Globus pallidus (tissue), 1 donor: ENCODE results near the gene PLAA.

Source experiments
- DNase-seq: peaks from one replicate; pipeline ENCODE4 v3.0.0-alpha.2; 2015; ENCODE audit warnings: low spot score

PLAA gene

GRCh38 chr9:26946753-26947727, at the start of gene PLAA:
Gene PLAA (minus strand): TSS chr9:26947242. CDS start chr9:26947045, 197 bp downstream.
- DNase-seq, result peak; percentile 88

- DNase-seq, result no peak
Observed at GRCh38 chr9:26995810-26996209, 48.8 kb upstream of the PLAA start.

- no peak for DNase-seq
Observed at GRCh38 chr9:26983340-26983739, 36.3 kb upstream of the PLAA start.

GRCh38 chr9:26975728-26976707, 29.0 kb upstream of the PLAA start:
- DNase-seq, result no peak

GRCh38 chr9:26974927-26975326, 27.9 kb upstream of the PLAA start:
- no peak for DNase-seq

GRCh38 chr9:26973989-26974388, 26.9 kb upstream of the PLAA start:
- no peak for DNase-seq

GRCh38 chr9:26971721-26972120, 24.7 kb upstream of the PLAA start:
- no peak for DNase-seq

- DNase-seq, result no peak
Observed at GRCh38 chr9:26956860-26957233, 9.8 kb upstream of the PLAA start.

GRCh38 chr9:26955921-26956859, 9.1 kb upstream of the PLAA start, which contains the start of gene IFT74:
Gene IFT74 (plus strand): TSS chr9:26956412. CDS start chr9:26961968, 5,556 bp downstream.
- DNase-seq, result peak; percentile 98

GRCh38 chr9:26955222-26955903, 8.3 kb upstream of the PLAA start:
- peak; percentile 71 for DNase-seq

GRCh38 chr9:26954050-26954508, 7.0 kb upstream of the PLAA start:
- DNase-seq, result peak; percentile 17

- DNase-seq, result no peak
Observed at GRCh38 chr9:26951794-26952193, 4.8 kb upstream of the PLAA start.

GRCh38 chr9:26950521-26950920, 3.5 kb upstream of the PLAA start:
- no peak for DNase-seq

- DNase-seq, result no peak
Observed at GRCh38 chr9:26949637-26950069, 2.6 kb upstream of the PLAA start.

- DNase-seq, result no peak
Observed at GRCh38 chr9:26947736-26948135, 694 bp upstream of the PLAA start.

GRCh38 chr9:26945591-26945990, 1.5 kb downstream of the PLAA start:
- no peak for DNase-seq

- DNase-seq, result no peak
Observed at GRCh38 chr9:26940779-26941178, 6.3 kb downstream of the PLAA start.

GRCh38 chr9:26939955-26940711, 6.9 kb downstream of the PLAA start:
- DNase-seq, result no peak

- no peak for DNase-seq
Observed at GRCh38 chr9:26937816-26938371, 9.1 kb downstream of the PLAA start.
